ENCODE measurements around the gene ALDH9A1. TPM values are rescaled to one million over a fixed set of nuclear protein-coding genes. Genes with fewer than 3 reads are reported as not detected.
A peak's percentile ranks its signal among the peaks of the same experiment; 100 is the strongest.
"Not testable (repeated sequence)": the region's sequence is repeated elsewhere in the genome, so short reads cannot be mapped to it uniquely, and the experiment has no call there.

Gene ALDH9A1
- total and polyA plus RNA-seq, 5 experiments from 2014 or later, result 35.9 to 90.3 (median 67.7) TPM

DNA sequence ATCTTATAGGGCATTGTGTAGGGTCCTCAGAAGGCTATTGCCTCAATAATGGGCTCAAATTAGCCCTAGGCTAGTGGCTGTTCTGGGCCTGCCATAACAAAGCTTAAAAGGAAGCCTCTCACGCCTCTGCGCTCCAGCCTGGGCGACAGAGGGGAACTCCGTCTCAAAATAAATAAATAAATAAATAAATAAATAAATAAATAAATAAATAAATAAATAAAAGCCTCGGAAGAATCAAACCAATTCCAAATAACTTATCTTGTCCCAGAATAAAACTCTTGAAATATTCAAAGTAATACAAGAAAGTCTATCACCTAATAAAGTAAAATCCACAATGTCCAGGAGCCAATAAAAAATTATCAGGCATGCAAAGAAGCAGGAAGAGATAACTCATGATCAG is 14.4 kb upstream of the ALDH9A1 start:
- ATAC-seq, result no peak
- POLR2A ChIA-PET, result no interaction called here
- H3K4me1 Mint-ChIP-seq, result no peaks in the 10 kb centered on the region
- H3K36me3 Mint-ChIP-seq, result peaks cover 0 to 5% (median 0%) of the 10 kb centered on the region in 3 donors
- no peaks in the 10 kb centered on the region for H3K9me3 Mint-ChIP-seq
- no peak overlapping the region for H3K27ac Mint-ChIP-seq
- peaks cover 9 to 24% (median 13%) of the 10 kb centered on the region in 5 donors for H3K27me3 Mint-ChIP-seq
- H3K4me3 Mint-ChIP-seq, result no peak overlapping the region
- no peak for DNase-seq

DNA sequence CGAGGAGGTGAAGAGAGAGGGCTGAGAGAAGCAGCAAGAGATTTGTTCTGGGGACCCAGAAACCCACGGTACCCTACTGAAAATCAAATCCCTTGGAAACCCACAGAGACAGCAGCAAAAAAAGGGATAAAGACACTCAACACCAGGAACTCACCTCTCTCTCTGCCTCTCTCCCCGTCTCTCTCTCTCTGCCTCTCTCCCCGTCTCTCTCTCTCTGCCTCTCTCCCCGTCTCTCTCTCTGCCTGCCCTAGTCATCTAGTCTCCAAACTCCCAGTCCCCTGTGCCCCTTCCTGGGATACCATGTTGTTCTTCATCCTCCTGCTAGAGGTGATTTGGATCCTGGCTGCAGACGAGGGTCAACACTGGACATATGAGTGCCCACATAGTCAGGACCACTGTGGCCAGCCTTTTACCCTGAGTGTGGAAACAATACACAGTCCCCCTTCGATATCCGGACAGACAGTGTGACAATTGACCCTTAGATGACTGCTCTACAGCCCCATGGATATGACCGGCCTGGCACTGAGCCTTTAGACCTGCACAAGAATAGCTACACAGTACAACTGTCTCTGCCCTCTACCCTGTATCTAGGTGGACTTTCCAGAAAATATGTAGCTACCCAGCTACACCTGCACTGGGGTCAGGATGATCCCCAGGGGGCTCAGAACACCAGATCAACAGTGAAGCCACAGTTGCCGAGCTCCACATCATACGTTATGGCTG is 9.8 kb upstream of the ALDH9A1 start:
- H3K4me1 Mint-ChIP-seq, result no peaks in the 10 kb centered on the region
- ATAC-seq, result no peak
- no peak overlapping the region for H3K27ac Mint-ChIP-seq
- POLR2A ChIA-PET, result no interaction called here
- peaks cover 18 to 46% (median 21%) of the 10 kb centered on the region in 5 donors for H3K27me3 Mint-ChIP-seq
- DNase-seq, result no peak
- peaks cover 0 to 5% (median 0%) of the 10 kb centered on the region in 3 donors for H3K36me3 Mint-ChIP-seq
- H3K9me3 Mint-ChIP-seq, result no peaks in the 10 kb centered on the region
- H3K4me3 Mint-ChIP-seq, result no peak overlapping the region

DNA sequence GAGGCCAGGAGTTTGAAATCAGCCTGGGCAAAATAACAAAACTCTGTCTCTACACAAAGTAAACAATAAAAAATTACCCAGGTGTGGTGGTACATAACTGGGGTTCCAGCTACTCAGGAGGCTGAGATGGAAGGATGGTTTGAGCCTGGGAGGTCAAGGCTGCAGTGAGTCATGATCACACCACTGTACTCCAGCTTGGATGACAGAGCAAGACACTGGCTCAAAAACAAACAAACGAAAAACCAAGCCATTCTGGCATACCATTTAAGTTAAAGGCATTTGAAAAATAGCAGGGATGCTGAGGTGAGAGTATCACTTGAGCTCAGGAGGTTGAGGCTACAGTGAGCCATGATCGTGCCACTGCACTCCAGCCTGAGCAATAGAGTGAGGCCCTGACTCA is 5.3 kb upstream of the ALDH9A1 start:
- peaks cover 3 to 10% (median 3%) of the 10 kb centered on the region in 4 donors for H3K4me1 Mint-ChIP-seq
- DNase-seq, result no peak
- POLR2A ChIA-PET, result interaction anchor here (1.2 kb wide), 1 partner anchor 73 kb away, joined by 3 read pairs; the partner anchor contains the start of gene MGST3
- no peak overlapping the region for H3K4me3 Mint-ChIP-seq
- peaks cover 0 to 3% (median 0%) of the 10 kb centered on the region in 3 donors for H3K36me3 Mint-ChIP-seq
- H3K27me3 Mint-ChIP-seq, result peaks cover 12 to 31% (median 14%) of the 10 kb centered on the region in 5 donors
- no peak for ATAC-seq
- H3K27ac Mint-ChIP-seq, result no peak overlapping the region
- no peaks in the 10 kb centered on the region for H3K9me3 Mint-ChIP-seq

DNA sequence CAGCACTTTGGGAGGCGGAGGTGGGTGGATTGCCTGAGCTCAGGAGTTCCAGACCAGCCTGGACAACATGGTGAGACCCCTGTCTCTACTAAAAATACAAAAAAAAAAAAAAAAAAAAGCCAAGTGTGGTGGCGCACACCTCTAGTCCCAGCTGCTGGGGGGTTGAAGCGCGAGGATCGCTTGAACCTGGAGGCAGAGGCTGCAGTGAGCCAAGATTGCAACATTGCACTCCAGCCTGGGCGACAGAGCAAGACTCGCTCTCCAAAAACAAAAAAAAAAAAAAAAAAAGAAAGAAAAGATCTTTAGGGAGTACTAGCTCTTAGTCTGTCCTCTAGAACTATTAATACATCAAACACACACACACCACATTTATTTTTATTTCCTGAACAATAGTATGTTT is 3.6 kb upstream of the ALDH9A1 start:
- not testable (repeated sequence) for ATAC-seq, DNase-seq, H3K36me3 Mint-ChIP-seq, H3K4me3 Mint-ChIP-seq, H3K9me3 Mint-ChIP-seq
- POLR2A ChIA-PET, result interaction anchor here (0.7 to 1.3 kb wide), 3 partner anchors 14 to 67 kb away, joined by 4 to 5 read pairs (median 4); partner anchors contain the start of gene TMCO1
- H3K27ac Mint-ChIP-seq, result peak overlapping the region in 1 of 10 donors; percentile 11
- H3K27me3 Mint-ChIP-seq, result peaks cover 1 to 14% (median 4%) of the 10 kb centered on the region in 5 donors
- H3K4me1 Mint-ChIP-seq, result peaks cover 8 to 19% (median 16%) of the 10 kb centered on the region in 4 donors

DNA sequence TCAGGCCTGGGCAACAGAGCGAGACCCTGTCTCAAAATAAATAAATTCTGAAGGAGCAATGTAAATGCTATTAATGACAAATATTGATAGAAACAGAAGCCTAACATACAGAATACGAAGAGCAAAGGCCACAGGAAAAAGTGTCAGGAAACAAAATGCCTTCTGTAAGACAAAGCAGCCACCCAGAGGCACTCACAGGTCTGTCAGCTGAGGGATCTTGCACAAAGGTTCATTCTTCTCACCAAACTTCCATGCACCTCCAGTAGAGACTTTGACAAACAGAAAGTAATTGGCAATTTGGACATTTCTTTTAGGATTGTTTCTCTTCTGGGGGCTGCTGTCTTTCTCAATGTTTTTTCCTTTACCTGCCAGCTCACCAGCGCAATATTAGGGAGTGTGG is 1.2 kb upstream of the ALDH9A1 start:
- ATAC-seq, result no peak
- Mint-ChIP-seq H3K9me3 (no peaks in the 10 kb centered on the region), H3K27me3 (no peaks in the 10 kb centered on the region), H3K36me3 (peaks cover 3 to 9% (median 4%) of the 10 kb centered on the region in 3 donors), H3K4me1 (peaks cover 13 to 38% (median 32%) of the 10 kb centered on the region in 4 donors), H3K4me3 (peak overlapping the region in 9 of 10 donors; percentile 22 to 98 (median 50)), H3K27ac (peak overlapping the region in 8 of 10 donors; percentile 36 to 98 (median 69))
- POLR2A ChIA-PET, result interaction anchor here (3.1 to 3.6 kb wide), 2 partner anchors 69 to 70 kb away, joined by 15 to 32 read pairs; partner anchors contain the start of genes MGST3 and TMCO1
- DNase-seq, result no peak

DNA sequence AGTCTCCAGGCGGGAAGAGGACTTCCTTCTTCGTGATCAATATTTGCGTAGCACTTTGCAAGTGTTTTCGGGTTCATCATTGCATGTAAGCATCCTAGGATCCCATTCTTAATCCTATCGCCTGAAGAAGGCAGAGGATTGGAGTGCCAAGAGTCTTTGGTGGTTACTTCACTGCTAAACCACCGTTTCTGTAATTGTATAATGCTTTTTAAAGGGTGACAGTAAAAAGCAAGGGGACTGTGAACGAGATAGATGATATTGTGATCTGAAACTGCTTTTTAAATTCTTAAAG is 345 bp upstream of the ALDH9A1 start:
- Mint-ChIP-seq H3K36me3 (peaks cover 4 to 17% (median 9%) of the 10 kb centered on the region in 3 donors), H3K4me1 (peaks cover 13 to 38% (median 32%) of the 10 kb centered on the region in 4 donors), H3K9me3 (no peaks in the 10 kb centered on the region), H3K27me3 (no peaks in the 10 kb centered on the region), H3K4me3 (peak overlapping the region; percentile 92 to 100 (median 98)), H3K27ac (peak overlapping the region; percentile 93 to 99 (median 97))
- DNase-seq (no peak), ATAC-seq (no peak)
- POLR2A ChIA-PET, result interaction anchor here (0.6 to 3.6 kb wide), 6 partner anchors 13 to 209 kb away, joined by 3 to 32 read pairs (median 6); partner anchors contain the start of genes MGST3 and TMCO1

DNA sequence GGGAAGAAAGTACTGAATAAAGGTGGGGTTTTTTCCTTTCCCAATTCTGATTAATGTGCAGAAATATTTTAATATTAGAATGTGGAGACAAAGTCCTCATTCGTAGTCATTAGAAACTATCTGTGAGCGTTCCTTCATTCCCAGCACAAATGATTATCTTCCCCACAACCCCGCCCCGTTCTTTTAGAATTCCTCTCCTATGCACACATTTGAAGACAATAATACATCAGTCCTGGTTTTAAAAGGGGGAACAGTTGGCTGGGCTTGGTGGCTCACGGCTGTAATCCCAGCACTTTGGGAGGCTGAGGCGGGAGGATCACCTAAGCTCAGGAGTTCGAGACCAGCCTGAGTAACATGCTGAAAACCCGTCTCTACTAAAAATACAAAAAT is 876 bp downstream of the ALDH9A1 start:
- Mint-ChIP-seq H3K36me3 (peaks cover 4 to 28% (median 15%) of the 10 kb centered on the region in 3 donors), H3K4me1 (peaks cover 13 to 40% (median 33%) of the 10 kb centered on the region in 4 donors), H3K27ac (peak overlapping the region; percentile 93 to 99 (median 97)), H3K9me3 (no peaks in the 10 kb centered on the region), H3K4me3 (peak overlapping the region; percentile 92 to 100 (median 98)), H3K27me3 (no peaks in the 10 kb centered on the region)
- ATAC-seq (no peak), DNase-seq (no peak)
- POLR2A ChIA-PET, result interaction anchor here (0.8 to 3.6 kb wide), 5 partner anchors 12 to 72 kb away, joined by 3 to 32 read pairs (median 5); partner anchors contain the start of genes MGST3 and TMCO1

DNA sequence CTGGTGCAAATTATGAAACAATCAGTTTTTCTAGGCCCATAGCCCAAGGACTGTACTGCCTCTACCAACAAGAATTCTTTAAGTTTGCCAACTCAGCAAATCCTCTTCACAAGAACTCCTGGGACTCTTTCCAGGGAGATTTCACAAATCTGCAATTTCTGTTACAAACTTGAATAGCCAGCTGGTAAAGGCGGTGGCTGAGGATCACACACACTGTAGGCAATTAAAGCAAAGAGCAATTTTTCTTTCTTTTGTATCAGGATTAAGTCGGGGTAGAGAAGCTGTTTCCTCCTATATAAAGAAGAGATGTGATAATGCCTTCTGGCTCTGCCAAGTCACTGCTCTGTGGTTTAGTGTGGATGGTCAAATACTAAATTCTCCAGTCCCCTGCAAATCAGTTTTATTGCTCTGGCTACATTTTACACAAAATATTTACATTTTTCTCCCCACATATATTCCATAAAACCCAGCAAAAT is 1.7 kb downstream of the ALDH9A1 start:
- Mint-ChIP-seq H3K9me3 (no peaks in the 10 kb centered on the region), H3K36me3 (peaks cover 4 to 36% (median 15%) of the 10 kb centered on the region in 3 donors), H3K27ac (peak overlapping the region in 9 of 10 donors; percentile 19 to 98 (median 77)), H3K4me3 (peak overlapping the region; percentile 67 to 100 (median 94)), H3K27me3 (no peaks in the 10 kb centered on the region), H3K4me1 (peaks cover 19 to 48% (median 42%) of the 10 kb centered on the region in 4 donors)
- POLR2A ChIA-PET, result interaction anchor here (0.5 to 3.6 kb wide), 4 partner anchors 14 to 73 kb away, joined by 5 to 32 read pairs (median 11); partner anchors contain the start of genes MGST3 and TMCO1
- ATAC-seq (no peak), DNase-seq (no peak)

DNA sequence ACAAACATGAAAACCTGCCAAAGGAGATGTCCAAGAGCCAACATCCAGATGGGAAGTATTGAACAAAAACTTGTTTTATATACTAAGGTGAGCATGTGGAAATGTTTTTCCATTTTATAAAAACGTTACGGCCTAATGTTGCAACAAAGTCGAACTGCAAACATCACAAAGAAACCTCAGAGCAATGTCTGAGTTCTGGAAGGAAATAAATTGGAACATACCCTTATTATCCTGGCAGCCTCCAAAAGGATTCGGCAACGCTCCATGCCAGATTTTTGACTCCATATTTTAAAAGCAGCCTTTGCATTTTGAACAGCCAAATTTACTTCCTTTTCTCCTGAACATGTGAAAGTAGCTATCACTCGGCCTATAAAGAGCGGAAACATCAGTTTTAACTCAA is 3.3 kb downstream of the ALDH9A1 start:
- H3K36me3 Mint-ChIP-seq, result peaks cover 4 to 51% (median 18%) of the 10 kb centered on the region in 3 donors
- peaks cover 25 to 60% (median 51%) of the 10 kb centered on the region in 4 donors for H3K4me1 Mint-ChIP-seq
- H3K27ac Mint-ChIP-seq, result peak overlapping the region in 3 of 10 donors; percentile 15 to 78 (median 25)
- DNase-seq (no peak), ATAC-seq (no peak)
- H3K27me3 Mint-ChIP-seq, result no peaks in the 10 kb centered on the region
- H3K9me3 Mint-ChIP-seq, result no peaks in the 10 kb centered on the region
- no peak overlapping the region for H3K4me3 Mint-ChIP-seq
- POLR2A ChIA-PET, result interaction anchor here (0.6 to 0.7 kb wide), 2 partner anchors 36 to 100 kb away, joined by 4 to 7 read pairs; no protein-coding TSS in a partner anchor

DNA sequence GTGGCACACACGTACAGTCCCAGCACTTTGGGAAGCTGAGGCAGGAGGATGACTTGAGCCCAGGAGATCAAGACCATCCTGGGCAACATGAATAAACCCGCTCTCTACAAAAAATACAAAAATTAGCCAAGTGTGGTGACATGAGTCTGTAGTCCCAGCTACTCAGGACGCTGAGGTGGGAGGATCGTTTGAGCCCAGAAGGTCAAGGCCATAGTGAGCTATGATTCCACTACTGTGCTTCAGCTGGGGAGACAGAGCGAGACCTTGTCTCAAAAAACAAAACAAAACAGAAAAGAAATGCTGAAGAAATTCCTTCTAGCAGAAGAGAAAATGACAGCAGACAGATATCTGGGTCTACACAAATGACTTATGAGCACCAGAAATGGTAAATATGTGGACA is 10.3 kb downstream of the ALDH9A1 start:
- H3K27ac Mint-ChIP-seq, result peak overlapping the region in 4 of 10 donors; percentile 15 to 70 (median 60)
- no peaks in the 10 kb centered on the region for H3K27me3 Mint-ChIP-seq
- POLR2A ChIA-PET, result no interaction called here
- ATAC-seq, result no peak
- peaks cover 33 to 67% (median 66%) of the 10 kb centered on the region in 4 donors for H3K4me1 Mint-ChIP-seq
- H3K4me3 Mint-ChIP-seq, result no peak overlapping the region
- peaks cover 6 to 84% (median 15%) of the 10 kb centered on the region in 3 donors for H3K36me3 Mint-ChIP-seq
- DNase-seq, result no peak
- no peaks in the 10 kb centered on the region for H3K9me3 Mint-ChIP-seq

DNA sequence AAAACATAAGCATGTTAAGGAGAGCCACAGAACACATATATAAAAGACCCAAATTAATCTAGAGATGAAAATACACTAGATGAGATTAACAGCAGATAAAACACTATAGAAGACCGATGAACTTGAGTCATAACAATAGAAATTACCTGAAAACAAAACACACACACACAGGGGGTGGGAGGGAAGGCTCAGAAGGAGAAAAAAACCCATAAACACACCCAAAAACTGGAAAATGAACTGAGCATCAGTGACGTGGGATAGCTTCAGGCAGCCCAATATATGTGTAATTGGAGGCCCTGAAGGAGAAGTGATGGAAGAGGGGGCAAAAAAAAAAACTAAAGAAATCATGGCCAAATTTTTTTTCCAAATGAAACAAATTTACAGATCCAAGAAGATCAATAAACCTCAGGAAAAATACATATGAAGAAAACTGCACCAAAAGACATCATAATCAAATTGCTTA is 11.4 kb downstream of the ALDH9A1 start:
- H3K4me1 Mint-ChIP-seq, result peaks cover 31 to 64% (median 62%) of the 10 kb centered on the region in 4 donors
- peak overlapping the region in 8 of 10 donors; percentile 18 to 90 (median 76) for H3K27ac Mint-ChIP-seq
- no peak for ATAC-seq
- H3K36me3 Mint-ChIP-seq, result peaks cover 6 to 86% (median 25%) of the 10 kb centered on the region in 3 donors
- peak overlapping the region in 4 of 10 donors; percentile 20 to 58 (median 44) for H3K4me3 Mint-ChIP-seq
- no peaks in the 10 kb centered on the region for H3K27me3 Mint-ChIP-seq
- POLR2A ChIA-PET, result no interaction called here
- no peaks in the 10 kb centered on the region for H3K9me3 Mint-ChIP-seq
- DNase-seq, result no peak

DNA sequence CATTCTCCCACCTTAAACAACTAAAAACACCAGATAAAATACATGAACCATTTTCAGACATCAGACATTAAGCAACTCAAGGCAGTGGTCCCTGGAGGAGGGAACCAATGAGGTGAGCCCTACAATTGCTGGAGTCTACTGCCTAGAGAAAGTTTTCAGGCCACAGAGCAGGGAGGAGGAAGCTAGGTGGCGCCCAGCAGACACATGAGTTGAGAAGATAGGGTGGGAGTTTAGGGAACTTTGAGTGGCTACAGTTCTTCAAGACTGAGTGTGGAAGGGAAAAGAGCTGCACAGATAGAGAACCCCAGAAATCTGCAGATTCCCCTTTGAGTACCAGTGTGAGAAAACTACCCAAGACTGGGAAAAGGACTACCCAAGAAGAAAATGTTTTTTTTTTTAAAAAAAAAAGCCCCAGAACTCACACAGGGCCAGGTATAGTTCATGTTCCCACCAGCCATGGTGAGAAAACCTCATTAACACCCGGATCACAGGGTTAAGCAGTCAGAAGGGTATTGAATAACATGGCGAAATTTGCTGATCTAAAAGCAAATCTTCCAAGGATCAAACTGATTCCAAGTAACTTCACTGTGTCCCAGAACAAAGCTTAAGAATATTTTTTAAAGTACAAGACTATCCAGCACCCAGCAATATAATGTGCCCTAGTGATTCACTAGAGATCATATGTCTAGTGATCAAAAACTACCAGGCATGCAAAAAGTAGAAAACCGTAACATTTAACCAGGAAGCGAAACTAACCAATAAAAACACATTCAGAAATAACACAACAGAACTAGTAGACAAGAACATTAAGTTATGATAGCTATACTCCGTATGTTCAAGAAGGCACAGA is 12.0 kb downstream of the ALDH9A1 start:
- Mint-ChIP-seq H3K27ac (peak overlapping the region in 8 of 10 donors; percentile 21 to 90 (median 76)), H3K4me1 (peaks cover 25 to 58% (median 56%) of the 10 kb centered on the region in 4 donors), H3K9me3 (no peaks in the 10 kb centered on the region), H3K27me3 (no peaks in the 10 kb centered on the region), H3K36me3 (peaks cover 6 to 86% (median 30%) of the 10 kb centered on the region in 3 donors), H3K4me3 (peak overlapping the region in 8 of 10 donors; percentile 25 to 59 (median 44))
- DNase-seq (no peak), ATAC-seq (peak in 1 of 2 donors; percentile 30)
- POLR2A ChIA-PET, result interaction anchor here (1.1 kb wide), 2 partner anchors 12 kb away, joined by 3 read pairs; partner anchors contain the start of gene ALDH9A1
